Measurements from ENCODE around the gene SEC24C.

DNA sequence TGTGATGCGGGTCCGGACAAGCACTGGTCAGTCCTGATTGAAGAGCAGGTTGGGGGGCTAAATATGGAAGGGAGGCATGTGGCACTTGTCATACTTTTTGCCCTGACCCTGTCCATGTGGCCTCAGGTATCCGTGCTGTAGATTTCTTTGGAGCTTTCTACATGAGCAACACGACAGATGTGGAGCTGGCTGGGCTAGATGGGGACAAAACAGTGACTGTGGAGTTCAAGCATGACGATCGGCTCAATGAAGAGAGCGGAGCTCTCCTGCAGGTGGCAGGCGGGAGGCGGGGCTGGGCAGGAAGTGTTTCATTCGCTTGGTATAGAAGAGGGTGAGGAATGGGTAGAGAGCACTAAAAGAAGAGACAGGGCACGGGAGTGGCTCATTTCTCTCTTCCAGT lies 24.7 kb downstream of the SEC24C start:
- no peak for TF ChIP-seq POLR2A (IDR thresholded peaks at IDR 0.05)
- TF ChIP-seq CTCF (IDR thresholded peaks at IDR 0.05): no peak

All from thyroid gland (tissue), 4 donors.